Measurements from ENCODE around the gene SH3BP5. TPM values are rescaled to one million over a fixed set of nuclear protein-coding genes. Genes with fewer than 3 reads are reported as not detected.

SH3BP5 gene
- total RNA-seq, 1 donor from 2014 or later, result 110 TPM

DNA sequence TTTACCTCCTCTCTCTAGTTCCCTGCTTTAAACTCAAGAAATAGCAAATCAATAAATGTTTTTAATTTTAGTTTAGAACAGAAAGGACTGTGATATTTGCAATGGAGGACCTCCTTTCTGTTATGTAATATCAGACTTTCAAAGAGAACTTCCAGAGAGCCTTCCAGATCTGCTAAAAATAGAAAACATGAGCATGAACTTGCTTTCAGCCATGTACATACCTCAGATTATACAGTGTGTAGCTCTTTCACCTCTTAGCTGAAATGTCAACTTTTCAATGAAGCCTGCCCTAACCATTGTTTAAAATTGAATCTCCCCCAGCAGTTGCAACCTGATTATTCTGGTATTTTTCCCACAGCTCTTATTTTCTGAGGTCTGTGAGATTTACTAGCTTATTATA is 113.7 kb downstream of the SH3BP5 start:
- intact Hi-C loops (cut with DNase I), result no loop called here
- no peak for DNase-seq
- no peak overlapping the region for H3K4me3 ChIP-seq
- H3K4me1 ChIP-seq, result peaks cover 7% of the 10 kb centered on the region
- no peaks in the 10 kb centered on the region for H3K27me3 ChIP-seq
- TF ChIP-seq, protein P1, sequence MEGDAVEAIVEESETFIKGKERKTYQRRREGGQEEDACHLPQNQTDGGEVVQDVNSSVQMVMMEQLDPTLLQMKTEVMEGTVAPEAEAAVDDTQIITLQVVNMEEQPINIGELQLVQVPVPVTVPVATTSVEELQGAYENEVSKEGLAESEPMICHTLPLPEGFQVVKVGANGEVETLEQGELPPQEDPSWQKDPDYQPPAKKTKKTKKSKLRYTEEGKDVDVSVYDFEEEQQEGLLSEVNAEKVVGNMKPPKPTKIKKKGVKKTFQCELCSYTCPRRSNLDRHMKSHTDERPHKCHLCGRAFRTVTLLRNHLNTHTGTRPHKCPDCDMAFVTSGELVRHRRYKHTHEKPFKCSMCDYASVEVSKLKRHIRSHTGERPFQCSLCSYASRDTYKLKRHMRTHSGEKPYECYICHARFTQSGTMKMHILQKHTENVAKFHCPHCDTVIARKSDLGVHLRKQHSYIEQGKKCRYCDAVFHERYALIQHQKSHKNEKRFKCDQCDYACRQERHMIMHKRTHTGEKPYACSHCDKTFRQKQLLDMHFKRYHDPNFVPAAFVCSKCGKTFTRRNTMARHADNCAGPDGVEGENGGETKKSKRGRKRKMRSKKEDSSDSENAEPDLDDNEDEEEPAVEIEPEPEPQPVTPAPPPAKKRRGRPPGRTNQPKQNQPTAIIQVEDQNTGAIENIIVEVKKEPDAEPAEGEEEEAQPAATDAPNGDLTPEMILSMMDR (IDR thresholded peaks at IDR 0.05), result no peak
- no peak for ATAC-seq
- no peak overlapping the region for H3K27ac ChIP-seq
- peaks cover 86% of the 10 kb centered on the region for H3K36me3 ChIP-seq
- H3K9me3 ChIP-seq, result no peaks in the 10 kb centered on the region

DNA sequence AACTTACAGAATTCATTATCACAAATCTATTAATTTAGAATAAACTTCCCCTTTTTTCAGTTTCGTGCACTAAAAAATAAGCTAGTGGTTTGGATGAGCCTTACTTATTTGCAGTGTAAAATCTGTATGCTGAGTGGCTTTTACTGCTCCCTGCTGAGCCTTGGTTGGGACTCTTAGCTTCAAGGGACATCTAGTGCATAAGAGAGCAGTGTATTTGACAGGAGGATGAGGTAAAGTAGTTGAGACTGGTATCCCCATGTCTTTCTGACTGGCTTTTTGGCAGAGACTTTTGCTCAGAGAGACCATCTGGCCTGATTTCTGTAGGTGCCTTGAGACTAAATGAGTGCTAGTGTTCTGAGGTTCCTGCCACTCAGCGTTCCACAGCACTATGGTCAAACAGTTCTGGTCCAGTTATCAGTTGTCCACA is 114.5 kb downstream of the SH3BP5 start:
- no peak overlapping the region for H3K4me3 ChIP-seq
- ATAC-seq (peak; percentile 47), DNase-seq (no peak)
- TF ChIP-seq, protein P1 (IDR thresholded peaks at IDR 0.05), result no peak
- no peak overlapping the region for H3K27ac ChIP-seq
- peaks cover 7% of the 10 kb centered on the region for H3K4me1 ChIP-seq
- no peaks in the 10 kb centered on the region for H3K9me3 ChIP-seq
- peaks cover 85% of the 10 kb centered on the region for H3K36me3 ChIP-seq
- intact Hi-C loops (cut with DNase I), result no loop called here
- H3K27me3 ChIP-seq, result no peaks in the 10 kb centered on the region

DNA sequence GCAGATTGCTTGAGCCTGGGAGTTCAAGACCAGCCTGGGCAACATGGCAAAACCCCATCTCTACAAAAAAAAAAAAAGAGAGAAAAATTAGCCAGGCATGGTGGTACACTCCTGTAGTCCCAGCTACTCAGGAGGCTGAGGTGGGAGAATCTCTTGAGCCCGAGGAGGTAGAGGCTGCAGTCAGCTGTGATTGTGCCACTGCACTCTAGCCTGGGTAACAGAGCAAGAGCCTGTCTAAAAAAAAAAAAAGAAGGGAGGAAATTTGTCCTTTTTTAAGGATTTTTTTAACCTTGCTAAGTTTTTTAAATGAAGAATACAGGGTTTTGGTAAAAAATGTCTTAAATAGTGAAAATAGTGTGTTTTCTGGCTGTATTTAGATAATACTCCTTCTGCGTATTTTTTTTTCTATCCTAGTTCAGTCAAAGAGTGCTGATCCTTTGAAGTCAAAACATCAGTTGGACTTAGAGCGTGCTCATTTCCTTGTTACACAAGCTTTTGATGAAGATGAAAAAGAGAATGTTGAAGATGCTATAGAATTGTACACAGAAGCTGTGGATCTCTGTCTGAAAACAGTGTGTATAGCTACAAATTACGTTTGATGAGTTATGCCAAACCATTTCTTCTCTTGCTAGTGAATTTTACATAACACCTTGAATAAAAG is 115.2 kb downstream of the SH3BP5 start:
- TF ChIP-seq, protein P1 (IDR thresholded peaks at IDR 0.05), result no peak
- no peak for ATAC-seq
- H3K9me3 ChIP-seq, result no peaks in the 10 kb centered on the region
- no peak for DNase-seq
- no peak overlapping the region for H3K4me3 ChIP-seq
- H3K4me1 ChIP-seq, result peaks cover 7% of the 10 kb centered on the region
- H3K27me3 ChIP-seq, result no peaks in the 10 kb centered on the region
- H3K36me3 ChIP-seq, result peaks cover 85% of the 10 kb centered on the region
- intact Hi-C loops (cut with DNase I), result no loop called here
- no peak overlapping the region for H3K27ac ChIP-seq

DNA sequence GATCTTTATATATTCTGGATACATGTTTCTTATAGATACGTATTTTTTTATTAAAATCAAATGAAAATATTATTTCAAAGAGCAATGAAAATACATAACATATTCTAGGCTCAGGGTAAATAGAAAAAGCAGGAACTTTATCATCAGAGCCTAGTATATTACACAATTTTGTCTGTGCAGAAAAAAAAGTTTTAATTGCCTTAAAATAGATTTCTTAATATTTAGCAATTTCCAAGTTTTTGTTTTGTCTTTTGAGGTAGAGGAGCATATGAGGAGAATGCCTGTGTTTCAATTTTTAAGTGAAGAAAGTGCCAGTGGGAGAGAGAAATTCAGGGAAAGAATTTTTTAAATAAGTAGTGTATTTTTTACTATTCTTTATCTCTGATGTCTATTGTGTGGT is 115.9 kb downstream of the SH3BP5 start:
- intact Hi-C loops (cut with DNase I), result no loop called here
- H3K36me3 ChIP-seq, result peaks cover 85% of the 10 kb centered on the region
- H3K27ac ChIP-seq, result no peak overlapping the region

DNA sequence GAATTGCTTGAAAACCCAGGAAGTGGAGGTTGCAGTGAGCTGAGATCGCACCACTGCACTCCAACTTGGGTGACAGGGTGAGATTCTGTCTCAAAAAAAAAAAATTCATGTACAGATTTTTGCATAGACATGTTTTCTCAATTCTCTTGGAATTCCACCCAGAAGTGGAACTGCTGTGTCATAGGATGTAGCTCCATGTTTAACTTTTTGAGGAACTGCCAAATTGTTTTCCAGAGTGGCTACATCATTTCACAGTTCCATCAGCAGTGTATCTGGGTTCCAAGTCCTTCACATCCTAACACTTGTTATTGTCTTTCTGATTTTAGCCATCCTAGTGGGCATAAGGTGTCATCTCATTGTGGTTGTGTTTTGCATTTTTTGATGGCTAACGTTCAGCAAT is 116.4 kb downstream of the SH3BP5 start:
- DNase-seq (no peak), ATAC-seq (no peak)
- Histone ChIP-seq H3K4me1 (peaks cover 7% of the 10 kb centered on the region), H3K4me3 (no peak overlapping the region), H3K27me3 (no peaks in the 10 kb centered on the region), H3K9me3 (no peaks in the 10 kb centered on the region), H3K36me3 (peaks cover 85% of the 10 kb centered on the region), H3K27ac (no peak overlapping the region)
- intact Hi-C loops (cut with DNase I), result no loop called here
- TF ChIP-seq, protein P1 (IDR thresholded peaks at IDR 0.05), result no peak

More for the DNA sequence above, 115.9 kb downstream of the SH3BP5 start:
- ATAC-seq, result no peak
- H3K4me3 ChIP-seq, result no peak overlapping the region
- H3K4me1 ChIP-seq, result peaks cover 7% of the 10 kb centered on the region
- no peaks in the 10 kb centered on the region for H3K9me3 ChIP-seq
- TF ChIP-seq, protein P1 (IDR thresholded peaks at IDR 0.05), result no peak
- H3K27me3 ChIP-seq, result no peaks in the 10 kb centered on the region
- DNase-seq, result no peak

DNA sequence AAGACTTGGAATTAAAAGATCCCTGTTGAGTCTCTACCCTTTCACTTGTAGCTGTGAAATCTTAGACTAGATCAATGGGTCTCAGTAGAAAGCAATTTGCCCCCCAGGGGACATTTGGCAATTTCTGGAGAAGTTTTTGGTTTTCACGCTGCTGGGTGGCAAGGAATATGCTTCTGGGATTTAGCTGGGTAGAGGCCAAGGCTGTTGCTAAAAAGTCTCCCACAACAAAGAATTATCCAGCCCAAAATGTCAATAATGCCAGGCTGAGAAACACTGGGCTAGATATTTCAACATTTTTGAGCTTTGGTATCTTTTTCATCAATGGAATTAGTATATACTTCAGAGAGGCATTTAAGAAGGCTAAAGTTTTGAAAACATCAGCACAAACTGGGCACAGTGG is 117.6 kb downstream of the SH3BP5 start:
- no peak overlapping the region for H3K27ac ChIP-seq
- no peaks in the 10 kb centered on the region for H3K27me3 ChIP-seq
- ATAC-seq (no peak), DNase-seq (no peak)
- TF ChIP-seq, protein P1 (IDR thresholded peaks at IDR 0.05), result no peak
- H3K9me3 ChIP-seq, result no peaks in the 10 kb centered on the region
- peaks cover 79% of the 10 kb centered on the region for H3K36me3 ChIP-seq
- peaks cover 7% of the 10 kb centered on the region for H3K4me1 ChIP-seq
- H3K4me3 ChIP-seq, result no peak overlapping the region
- intact Hi-C loops (cut with DNase I), result no loop called here

Measured in upper lobe of right lung (tissue), 1 donor.